Suprapubic skin (tissue), 4 donors: ENCODE measurements around the gene SPOCK3. TPM values are rescaled to one million over a fixed set of nuclear protein-coding genes. Genes with fewer than 3 reads are reported as not detected.
"Not testable (repeated sequence)": the region's sequence is repeated elsewhere in the genome, so short reads cannot be mapped to it uniquely, and the experiment has no call there.

ENCODE experiments used
- DNase-seq, 2 donors: peaks; one replicate each; pipeline ENCODE4 v3.0.0-alpha.2; 2019; ENCODE audit warnings: low spot score in 2 of 2
- H3K27ac ChIP-seq: fragments of 200-600 bp; sonication (generic); one replicate; pipeline ENCODE4 v1.5.1; 2019
- H3K27me3 ChIP-seq: fragments of 200-600 bp; sonication (generic); one replicate; pipeline ENCODE4 v1.5.1; 2019
- H3K36me3 ChIP-seq: fragments of 200-600 bp; sonication (generic); one replicate; pipeline ENCODE4 v1.5.1; 2019
- H3K4me1 ChIP-seq: fragments of 200-600 bp; sonication (generic); one replicate; pipeline ENCODE4 v1.5.1; 2019
- H3K4me3 ChIP-seq: fragments of 200-600 bp; sonication (generic); one replicate; pipeline ENCODE4 v1.5.1; 2019; ENCODE audit warnings: mild to moderate bottlenecking
- H3K9me3 ChIP-seq: fragments of 200-600 bp; sonication (generic); one replicate; pipeline ENCODE4 v1.5.1; 2019
- CTCF ChIP-seq, 2 donors: fragments of 200-600 bp in 1 of 2; fragments of 450-650 bp in 1 of 2; sonication (generic) in 1 of 2; IDR thresholded peaks; one replicate each; pipeline ENCODE4 v1.5.1; 2016 to 2019; ENCODE audit warnings: antibody characterized with exemption in 2 of 2, mild to moderate bottlenecking in 1 of 2, moderate library complexity in 1 of 2
- EP300 ChIP-seq: sonication (generic); formaldehyde crosslinking; IDR thresholded peaks from one replicate; pipeline ENCODE4 v1.6.1; 2017; ENCODE audit warnings: antibody characterized with exemption
- POLR2A ChIP-seq, 2 donors: fragments of 450-650 bp; IDR thresholded peaks; one replicate each; pipeline ENCODE4 v1.6.1; 2017; ENCODE audit warnings: antibody characterized with exemption in 2 of 2, mild to moderate bottlenecking in 2 of 2, moderate library complexity in 2 of 2
- POLR2AphosphoS5 ChIP-seq, 3 donors: sonication (generic); formaldehyde crosslinking; IDR thresholded peaks; one replicate each; pipeline ENCODE4 v1.6.1; 2017; ENCODE audit warnings: antibody characterized with exemption in 3 of 3
- WGBS: methylation state at CpG from one replicate; pipeline ENCODE4 v1.1.5; 2018; 5-methylcytosine and 5-hydroxymethylcytosine counted together
- total RNA-seq, 4 donors: library from RNA; depleted of rRNA; stranded (reverse); fragments of >200 nt; gene quantifications; one replicate each; pipeline ENCODE4 v1.1.0, GENCODE V29; 2016

The SPOCK3 gene
- total RNA-seq, 4 donors from 2014 or later = not detected

DNA sequence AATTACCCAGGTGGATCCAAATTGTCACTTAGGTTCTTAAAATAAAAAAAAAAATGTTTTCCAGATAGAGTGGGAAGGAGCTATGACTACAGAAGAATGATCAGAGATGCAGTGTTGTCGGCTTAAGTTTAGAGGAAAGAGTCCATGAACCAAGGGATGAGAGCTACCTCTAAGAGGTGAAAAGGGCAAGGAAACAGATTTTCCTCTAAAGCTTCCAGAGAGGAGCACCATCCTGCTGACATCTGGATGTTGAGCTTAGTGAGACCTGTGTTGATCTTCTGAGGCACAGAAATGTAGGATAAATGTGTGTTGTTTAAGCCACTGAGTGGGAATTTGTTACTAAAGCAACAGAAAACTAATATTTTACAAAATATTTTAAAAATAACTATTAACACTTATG is 498.7 kb downstream of the SPOCK3 start:
- peaks cover 3% of the 10 kb centered on the region for H3K9me3 ChIP-seq
- H3K27ac ChIP-seq = no peak overlapping the region
- H3K4me3 ChIP-seq = no peak overlapping the region
- WGBS = 62% methylated on average over 1 of the region's 1 CpG
- no peak for DNase-seq
- no peaks in the 10 kb centered on the region for H3K36me3 ChIP-seq
- no peaks in the 10 kb centered on the region for H3K4me1 ChIP-seq
- TF ChIP-seq CTCF (IDR thresholded peaks at IDR 0.05) (no peak), POLR2A (IDR thresholded peaks at IDR 0.05) (no peak), EP300 (no peak), POLR2AphosphoS5 (IDR thresholded peaks at IDR 0.05) (no peak)
- H3K27me3 ChIP-seq = no peaks in the 10 kb centered on the region

DNA sequence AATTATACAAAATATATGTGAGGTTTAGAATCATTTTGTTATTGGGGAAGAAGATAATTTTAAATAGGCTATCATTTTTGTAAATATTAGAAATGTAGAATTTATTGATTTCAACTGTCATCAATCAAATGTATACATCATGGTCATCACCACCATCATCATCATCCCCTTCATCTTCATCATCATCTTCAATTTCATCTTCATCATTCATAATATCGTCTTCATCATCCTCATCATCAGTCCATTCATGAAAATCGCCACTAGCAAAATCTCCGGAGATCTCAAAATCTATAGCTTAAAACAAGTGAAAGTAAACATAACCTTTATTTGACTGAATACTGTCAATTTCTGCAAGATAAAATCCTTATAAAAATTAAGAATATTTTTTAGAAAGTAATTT is 499.5 kb downstream of the SPOCK3 start:
- no peak for TF ChIP-seq CTCF (IDR thresholded peaks at IDR 0.05)
- no peak for TF ChIP-seq POLR2A (IDR thresholded peaks at IDR 0.05)
- no peak for TF ChIP-seq POLR2AphosphoS5 (IDR thresholded peaks at IDR 0.05)
- TF ChIP-seq EP300 = no peak
- no peak overlapping the region for H3K27ac ChIP-seq
- peaks cover 3% of the 10 kb centered on the region for H3K9me3 ChIP-seq

DNA sequence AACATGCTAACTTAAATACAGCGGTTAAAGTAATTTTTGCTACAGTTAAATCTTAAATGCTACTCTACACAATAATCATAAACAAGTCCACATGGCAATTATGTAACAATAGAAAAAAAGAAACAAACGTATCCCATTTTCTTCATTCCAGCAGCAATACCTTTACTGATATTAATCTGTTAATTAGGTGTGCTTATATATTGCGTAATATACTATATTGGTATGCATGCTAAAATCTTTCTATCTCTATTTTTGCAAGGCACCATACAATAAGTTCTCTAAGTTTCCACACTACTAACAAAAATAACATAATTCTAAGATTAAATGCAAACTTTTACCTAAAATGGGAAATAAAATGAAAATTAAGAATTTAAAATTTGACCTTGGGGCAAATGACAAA is 500.6 kb downstream of the SPOCK3 start:
- H3K4me3 ChIP-seq = no peak overlapping the region
- H3K27ac ChIP-seq = no peak overlapping the region
- TF ChIP-seq CTCF (IDR thresholded peaks at IDR 0.05) = no peak
- TF ChIP-seq EP300 = no peak
- TF ChIP-seq POLR2A (IDR thresholded peaks at IDR 0.05) = no peak
- no peak for TF ChIP-seq POLR2AphosphoS5 (IDR thresholded peaks at IDR 0.05)
- peaks cover 3% of the 10 kb centered on the region for H3K9me3 ChIP-seq
- H3K27me3 ChIP-seq = no peaks in the 10 kb centered on the region
- WGBS = 79% methylated on average over 3 of the region's 3 CpGs
- H3K4me1 ChIP-seq = no peaks in the 10 kb centered on the region
- no peak for DNase-seq
- H3K36me3 ChIP-seq = no peaks in the 10 kb centered on the region

More for the DNA sequence above, 499.5 kb downstream of the SPOCK3 start:
- no peak for DNase-seq
- Histone ChIP-seq H3K4me1 (no peaks in the 10 kb centered on the region), H3K4me3 (no peak overlapping the region), H3K27me3 (no peaks in the 10 kb centered on the region), H3K36me3 (no peaks in the 10 kb centered on the region)
- 92% methylated on average over 3 of the region's 3 CpGs for WGBS

DNA sequence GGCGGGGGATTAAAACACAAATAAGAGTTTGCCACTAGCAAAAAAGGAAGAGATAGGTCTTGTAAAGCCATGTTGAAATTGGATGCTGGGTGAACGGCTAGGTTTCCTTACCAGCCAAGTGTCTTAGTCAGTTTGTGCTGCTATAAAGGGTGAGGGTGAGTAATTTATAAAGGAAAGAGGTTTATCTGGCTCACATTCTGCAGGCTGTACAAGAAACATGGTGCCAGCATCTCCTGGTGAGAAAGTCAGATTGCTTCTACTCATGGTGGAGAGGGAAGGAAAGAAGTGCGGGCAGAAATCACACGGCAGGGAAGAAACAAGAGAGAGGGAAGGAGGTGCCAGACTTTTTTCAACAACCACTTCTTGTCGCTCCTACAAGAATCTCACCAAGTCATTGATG is 507.5 kb downstream of the SPOCK3 start:
- H3K4me3 ChIP-seq = no peak overlapping the region
- H3K4me1 ChIP-seq = no peaks in the 10 kb centered on the region
- no peaks in the 10 kb centered on the region for H3K9me3 ChIP-seq
- DNase-seq = no peak
- TF ChIP-seq POLR2A (IDR thresholded peaks at IDR 0.05) (no peak), EP300 (no peak)
- H3K27ac ChIP-seq = no peak overlapping the region
- H3K36me3 ChIP-seq = no peaks in the 10 kb centered on the region
- H3K27me3 ChIP-seq = no peaks in the 10 kb centered on the region
- 71% methylated on average over 5 of the region's 5 CpGs for WGBS

DNA sequence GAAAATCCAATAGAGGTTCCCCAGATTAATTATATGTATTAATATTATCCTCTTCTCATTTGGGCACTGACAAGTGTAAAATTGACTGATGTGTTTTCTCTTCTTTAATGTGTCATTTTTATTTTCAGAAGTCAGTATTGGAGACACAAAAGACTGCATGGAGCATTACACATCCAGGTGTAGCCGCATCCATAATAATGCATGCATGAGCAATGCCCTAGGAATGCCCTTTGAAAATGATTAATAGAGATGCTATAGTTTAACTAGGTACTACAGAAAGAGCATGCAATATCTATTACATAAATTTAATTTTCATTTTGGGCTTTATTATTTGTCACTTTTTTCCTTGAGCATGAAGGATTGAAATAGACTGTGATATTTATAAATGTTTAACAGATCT is 509.9 kb downstream of the SPOCK3 start:
- H3K27ac ChIP-seq = no peak overlapping the region
- no peaks in the 10 kb centered on the region for H3K27me3 ChIP-seq
- no peaks in the 10 kb centered on the region for H3K36me3 ChIP-seq
- no peaks in the 10 kb centered on the region for H3K9me3 ChIP-seq
- WGBS = 82% methylated on average over 1 of the region's 1 CpG
- H3K4me1 ChIP-seq = no peaks in the 10 kb centered on the region
- TF ChIP-seq POLR2AphosphoS5 (IDR thresholded peaks at IDR 0.05) (no peak), CTCF (IDR thresholded peaks at IDR 0.05) (no peak), POLR2A (IDR thresholded peaks at IDR 0.05) (no peak), EP300 (no peak)
- DNase-seq = no peak
- H3K4me3 ChIP-seq = no peak overlapping the region

- no peaks in the 10 kb centered on the region for H3K9me3 ChIP-seq
- 86% methylated on average over 5 of the region's 5 CpGs for WGBS
- H3K27ac ChIP-seq = no peak overlapping the region
- H3K4me1 ChIP-seq = no peaks in the 10 kb centered on the region
- TF ChIP-seq EP300 (no peak), POLR2AphosphoS5 (IDR thresholded peaks at IDR 0.05) (no peak), POLR2A (IDR thresholded peaks at IDR 0.05) (no peak), CTCF (IDR thresholded peaks at IDR 0.05) (no peak)
- no peak overlapping the region for H3K4me3 ChIP-seq
- no peaks in the 10 kb centered on the region for H3K36me3 ChIP-seq
- no peaks in the 10 kb centered on the region for H3K27me3 ChIP-seq
- DNase-seq = no peak
Observed at GRCh38 chr4:166723532-166724140, 510.7 kb downstream of the SPOCK3 start.

- not testable (repeated sequence) for H3K9me3 ChIP-seq, H3K27ac ChIP-seq, DNase-seq, H3K4me1 ChIP-seq, H3K36me3 ChIP-seq, H3K4me3 ChIP-seq, H3K27me3 ChIP-seq
- 91% methylated on average over 12 of the region's 12 CpGs for WGBS
Observed at GRCh38 chr4:166715748-166716713, 518.3 kb downstream of the SPOCK3 start.
